Upper lobe of left lung (tissue), 6 donors: ENCODE results near the gene SOCS7. TPM values are rescaled to one million over a fixed set of nuclear protein-coding genes. Genes with fewer than 3 reads are reported as not detected.
A peak's percentile ranks its signal among the peaks of the same experiment; 100 is the strongest.

Experiments
- ATAC-seq, 2 donors: fragments of 200-7000 bp; cut with Tn5 transposase; one replicate each; pipeline ENCODE4 v1.9.1; 2022; ENCODE audit warnings: mild to moderate bottlenecking in 2 of 2, moderate library complexity in 2 of 2; ENCODE audit not compliant: low FRiP score in 2 of 2
- DNase-seq, 2 donors: peaks; one replicate each; pipeline ENCODE4 v3.0.0-alpha.2; 2019 to 2020
- H3K27ac ChIP-seq, 4 donors: fragments of 200-600 bp; sonication (generic); one replicate each; pipeline ENCODE4 v1.5.1; 2016 to 2019
- H3K27me3 ChIP-seq, 4 donors: fragments of 200-600 bp; sonication (generic); one replicate each; pipeline ENCODE4 v1.5.1; 2017 to 2019
- H3K36me3 ChIP-seq, 4 donors: fragments of 200-600 bp; sonication (generic); one replicate each; pipeline ENCODE4 v1.5.1; 2016 to 2019
- H3K4me1 ChIP-seq, 4 donors: fragments of 200-600 bp; sonication (generic); one replicate each; pipeline ENCODE4 v1.5.1; 2018 to 2019
- H3K4me3 ChIP-seq, 4 donors: fragments of 200-600 bp; sonication (generic); one replicate each; pipeline ENCODE4 v1.5.1; 2017 to 2019; ENCODE audit warnings: mild to moderate bottlenecking in 2 of 4, moderate library complexity in 1 of 4
- H3K9me3 ChIP-seq, 4 donors: fragments of 200-600 bp; sonication (generic); one replicate each; pipeline ENCODE4 v1.5.1; 2018 to 2019
- EP300 ChIP-seq, 4 donors: sonication (generic); formaldehyde crosslinking; IDR thresholded peaks; one replicate each; pipeline ENCODE4 v1.5.1; 2017; ENCODE audit warnings: antibody characterized with exemption in 4 of 4, control low read depth in 2 of 4
- POLR2A ChIP-seq, 4 donors: fragments of 450-650 bp; IDR thresholded peaks; one replicate each; pipeline ENCODE4 v1.5.1; 2016 to 2017; ENCODE audit warnings: antibody characterized with exemption in 4 of 4, mild to moderate bottlenecking in 2 of 4
- POLR2AphosphoS5 ChIP-seq, 2 donors: sonication (generic); formaldehyde crosslinking; IDR thresholded peaks; one replicate each; pipeline ENCODE4 v1.5.1; 2017; ENCODE audit warnings: antibody characterized with exemption in 2 of 2
- WGBS, 2 donors: methylation state at CpG; one replicate each; pipeline ENCODE4 v1.1.5; 2017 to 2018; 5-methylcytosine and 5-hydroxymethylcytosine counted together
- total RNA-seq, 6 donors: library from RNA; depleted of rRNA in 4 of 6; stranded (reverse); fragments of >200 nt in 4 of 6; gene quantifications; one replicate each; pipeline versions ENCODE4 v1.1.0 to v1.2.1, GENCODE V29; 2016 to 2021
- TF ChIP-seq, protein P1 (sequence below), 6 experiments: fragments of 450-650 bp in 4 of 6; fragments of 200-600 bp in 2 of 6; sonication (generic) in 2 of 6; IDR thresholded peaks; one replicate each; pipeline ENCODE4 v1.5.1; 2016 to 2019; ENCODE audit warnings: antibody characterized with exemption in 6 of 6
- donor health status: DM: no; HTN: no; CAD: no; lungs with moderate emphysema.
- donor health status: DM: no; HTN: yes; CAD: no; lungs with severe emphysema.

The SOCS7 gene
- total RNA-seq, 6 donors from 2014 or later: 17.5 to 40.4 (median 23.3) TPM

DNA sequence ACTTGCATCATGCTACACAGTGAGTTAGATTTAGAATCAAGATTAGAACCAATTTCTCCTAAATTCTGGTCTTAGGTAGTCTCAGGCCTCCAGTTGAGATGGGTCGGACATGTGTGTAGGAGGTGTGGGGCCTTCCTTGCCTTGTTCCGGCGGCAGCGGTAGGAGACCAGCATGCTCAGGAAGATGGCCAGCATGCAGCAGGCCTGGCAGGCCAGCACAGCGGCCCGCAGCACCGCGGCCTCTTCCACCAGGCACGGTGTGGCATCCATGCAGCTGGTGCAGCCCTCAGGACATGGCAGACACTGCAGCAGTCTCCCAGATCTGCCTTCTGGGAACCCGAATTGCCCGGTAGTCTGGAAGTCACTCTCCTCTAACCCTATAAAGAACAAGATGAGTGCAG lies 14.8 kb upstream of the SOCS7 start:
- 95 to 100% methylated on average over 3 to 10 of the region's 11 CpGs for WGBS, 2 donors

DNA sequence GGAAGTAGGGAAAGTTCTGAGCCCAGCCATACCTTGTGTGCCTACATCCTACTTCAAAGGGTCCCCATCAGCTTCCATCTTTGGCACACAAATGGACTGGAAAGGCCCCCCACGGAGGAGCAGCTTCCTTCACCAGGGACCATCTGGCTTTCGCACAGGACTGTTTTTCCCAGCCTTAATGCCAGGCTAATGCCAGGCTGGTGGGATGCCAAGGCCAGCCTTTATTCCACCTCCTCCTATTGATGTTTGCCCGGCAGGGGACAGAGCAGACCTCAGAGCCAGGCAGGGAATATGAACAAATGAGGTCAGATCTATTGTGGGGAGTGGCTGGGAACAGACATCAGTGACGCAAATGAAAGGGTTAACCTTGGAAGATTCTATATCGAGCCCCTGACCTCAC lies 13.6 kb upstream of the SOCS7 start:
- no peaks in the 10 kb centered on the region for H3K27me3 ChIP-seq
- 63 to 86% methylated on average over 3 to 5 of the region's 5 CpGs for WGBS, 2 donors

More for the DNA sequence above, 14.8 kb upstream of the SOCS7 start:
- Histone ChIP-seq H3K9me3 (no peaks in the 10 kb centered on the region), H3K4me3 (no peak overlapping the region), H3K27ac (no peak overlapping the region), H3K36me3 (no peaks in the 10 kb centered on the region), H3K27me3 (no peaks in the 10 kb centered on the region), H3K4me1 (no peaks in the 10 kb centered on the region)
- ATAC-seq (no peak), DNase-seq (peak in 1 of 2 donors; percentile 64)
- TF ChIP-seq POLR2A (IDR thresholded peaks at IDR 0.05) (no peak), EP300 (IDR thresholded peaks at IDR 0.05) (no peak), POLR2AphosphoS5 (IDR thresholded peaks at IDR 0.05) (no peak)
- TF ChIP-seq, protein P1, sequence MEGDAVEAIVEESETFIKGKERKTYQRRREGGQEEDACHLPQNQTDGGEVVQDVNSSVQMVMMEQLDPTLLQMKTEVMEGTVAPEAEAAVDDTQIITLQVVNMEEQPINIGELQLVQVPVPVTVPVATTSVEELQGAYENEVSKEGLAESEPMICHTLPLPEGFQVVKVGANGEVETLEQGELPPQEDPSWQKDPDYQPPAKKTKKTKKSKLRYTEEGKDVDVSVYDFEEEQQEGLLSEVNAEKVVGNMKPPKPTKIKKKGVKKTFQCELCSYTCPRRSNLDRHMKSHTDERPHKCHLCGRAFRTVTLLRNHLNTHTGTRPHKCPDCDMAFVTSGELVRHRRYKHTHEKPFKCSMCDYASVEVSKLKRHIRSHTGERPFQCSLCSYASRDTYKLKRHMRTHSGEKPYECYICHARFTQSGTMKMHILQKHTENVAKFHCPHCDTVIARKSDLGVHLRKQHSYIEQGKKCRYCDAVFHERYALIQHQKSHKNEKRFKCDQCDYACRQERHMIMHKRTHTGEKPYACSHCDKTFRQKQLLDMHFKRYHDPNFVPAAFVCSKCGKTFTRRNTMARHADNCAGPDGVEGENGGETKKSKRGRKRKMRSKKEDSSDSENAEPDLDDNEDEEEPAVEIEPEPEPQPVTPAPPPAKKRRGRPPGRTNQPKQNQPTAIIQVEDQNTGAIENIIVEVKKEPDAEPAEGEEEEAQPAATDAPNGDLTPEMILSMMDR (IDR thresholded peaks at IDR 0.05): no peak

DNA sequence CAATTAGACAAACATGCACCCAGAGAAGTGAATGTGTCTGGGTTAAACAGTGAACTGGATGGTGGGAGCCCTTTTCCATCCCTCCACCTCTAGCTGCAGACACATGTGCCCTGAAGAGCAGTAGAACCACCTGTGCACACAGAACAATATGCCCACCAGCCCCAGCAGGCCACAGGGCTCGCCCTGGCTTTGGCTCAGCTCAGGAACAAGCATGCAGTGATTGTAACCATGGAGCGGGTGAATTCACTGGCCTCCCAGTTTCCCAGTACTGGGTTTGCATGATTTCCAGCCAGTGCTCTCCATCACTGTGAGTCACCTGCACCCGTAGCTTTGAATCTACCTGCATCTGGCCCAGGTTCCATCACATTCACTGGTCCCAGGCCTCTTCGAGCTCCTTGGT lies 13.1 kb upstream of the SOCS7 start:
- Histone ChIP-seq H3K9me3 (no peaks in the 10 kb centered on the region), H3K4me3 (no peak overlapping the region), H3K27ac (no peak overlapping the region), H3K27me3 (no peaks in the 10 kb centered on the region), H3K36me3 (no peaks in the 10 kb centered on the region), H3K4me1 (no peaks in the 10 kb centered on the region)
- ATAC-seq: no peak
- 93 to 100% methylated on average over 3 to 4 of the region's 4 CpGs for WGBS, 2 donors
- no peak for DNase-seq
- TF ChIP-seq, protein P1 (IDR thresholded peaks at IDR 0.05): no peak
- TF ChIP-seq POLR2A (IDR thresholded peaks at IDR 0.05) (no peak), POLR2AphosphoS5 (IDR thresholded peaks at IDR 0.05) (no peak), EP300 (IDR thresholded peaks at IDR 0.05) (no peak)

More for the DNA sequence above, 13.6 kb upstream of the SOCS7 start:
- Histone ChIP-seq H3K9me3 (no peaks in the 10 kb centered on the region), H3K4me3 (no peak overlapping the region), H3K27ac (no peak overlapping the region), H3K36me3 (no peaks in the 10 kb centered on the region), H3K4me1 (no peaks in the 10 kb centered on the region)
- ATAC-seq (no peak), DNase-seq (no peak)
- no peak for TF ChIP-seq POLR2A (IDR thresholded peaks at IDR 0.05)
- TF ChIP-seq, protein P1 (IDR thresholded peaks at IDR 0.05): no peak
- no peak for TF ChIP-seq POLR2AphosphoS5 (IDR thresholded peaks at IDR 0.05)
- TF ChIP-seq EP300 (IDR thresholded peaks at IDR 0.05): no peak

DNA sequence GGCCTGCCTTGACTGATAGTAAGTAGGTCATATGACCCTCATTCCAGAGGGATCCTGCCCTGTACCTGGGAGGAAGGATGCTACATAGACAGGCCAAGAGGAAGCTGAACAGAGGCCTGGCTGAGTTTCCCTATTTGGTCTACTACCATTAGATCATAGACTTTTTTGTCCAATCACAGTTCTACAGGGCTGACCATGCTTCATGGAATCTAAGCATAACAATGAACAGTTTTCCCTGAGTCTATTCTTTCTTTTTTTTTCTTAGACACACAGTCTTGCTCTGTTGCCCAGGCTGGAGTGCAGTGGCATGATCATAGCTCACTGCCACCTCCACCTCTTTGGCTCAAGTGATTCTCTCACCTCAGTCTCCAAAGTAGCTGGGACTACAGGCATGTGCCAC lies 11.8 kb upstream of the SOCS7 start:
- no peak overlapping the region for H3K4me3 ChIP-seq
- ATAC-seq (no peak), DNase-seq (no peak)
- no peaks in the 10 kb centered on the region for H3K9me3 ChIP-seq
- TF ChIP-seq POLR2AphosphoS5 (IDR thresholded peaks at IDR 0.05) (no peak), EP300 (IDR thresholded peaks at IDR 0.05) (no peak), POLR2A (IDR thresholded peaks at IDR 0.05) (no peak)
- TF ChIP-seq, protein P1 (IDR thresholded peaks at IDR 0.05): no peak
- no peaks in the 10 kb centered on the region for H3K4me1 ChIP-seq
- H3K36me3 ChIP-seq: no peaks in the 10 kb centered on the region
- no peaks in the 10 kb centered on the region for H3K27me3 ChIP-seq
- no peak overlapping the region for H3K27ac ChIP-seq

DNA sequence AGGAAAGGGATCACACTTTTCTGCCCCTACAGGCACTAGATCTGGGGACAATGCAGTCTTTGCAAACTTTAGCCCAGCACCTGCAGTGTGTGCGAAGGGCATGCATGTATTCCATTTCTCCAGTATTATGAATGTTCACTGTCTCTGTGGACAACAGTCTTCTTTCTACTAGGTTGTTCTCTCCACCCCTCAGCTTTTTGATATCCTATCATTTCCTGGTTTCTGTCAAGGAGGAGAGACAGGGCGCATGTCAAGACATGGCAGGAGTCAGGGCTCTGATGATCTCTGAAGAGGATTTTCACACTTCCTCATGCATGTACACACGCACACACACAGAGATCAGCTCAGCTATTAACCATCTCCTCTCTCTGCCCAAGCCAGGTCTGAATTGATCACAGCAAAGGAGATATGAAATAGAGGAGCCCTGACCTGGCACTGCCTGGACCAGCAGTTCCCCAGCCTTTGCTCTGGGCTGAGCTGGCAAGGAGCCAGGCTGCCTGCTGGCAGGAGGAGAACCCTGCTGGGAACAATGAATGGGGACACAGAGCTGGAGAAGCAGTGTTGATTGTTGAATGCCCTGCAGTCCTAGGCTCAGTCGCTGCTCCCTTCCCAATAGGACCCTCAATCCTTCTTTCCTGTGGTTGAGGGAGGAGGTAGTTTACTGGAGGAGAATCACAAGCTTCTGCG lies 10.5 kb upstream of the SOCS7 start:
- ATAC-seq: no peak
- Histone ChIP-seq H3K27ac (no peak overlapping the region), H3K4me3 (no peak overlapping the region), H3K36me3 (no peaks in the 10 kb centered on the region), H3K27me3 (no peaks in the 10 kb centered on the region), H3K4me1 (no peaks in the 10 kb centered on the region), H3K9me3 (no peaks in the 10 kb centered on the region)
- TF ChIP-seq POLR2A (IDR thresholded peaks at IDR 0.05) (no peak), EP300 (IDR thresholded peaks at IDR 0.05) (no peak), POLR2AphosphoS5 (IDR thresholded peaks at IDR 0.05) (no peak)
- TF ChIP-seq, protein P1 (IDR thresholded peaks at IDR 0.05): no peak
- peak in 1 of 2 donors; percentile 33 for DNase-seq
- WGBS, 2 donors: 57 to 77% methylated on average over 3 to 5 of the region's 5 CpGs
